K562 (cell line): ENCODE data around the gene EBNA1BP2. TPM values are rescaled to one million over a fixed set of nuclear protein-coding genes. Genes with fewer than 3 reads are reported as not detected.

Source experiments
- E2F4 ChIP-seq: sonication (generic); formaldehyde crosslinking; IDR thresholded peaks from 2 replicates; pipeline ENCODE4 v1.8.0; 2022; ENCODE audit warnings: mild to moderate bottlenecking, low read depth, missing genetic modification reagents
- E2F8 ChIP-seq: fragments of 450-650 bp; IDR thresholded peaks from 2 replicates; pipeline ENCODE4 v1.7.1; 2018; ENCODE audit warnings: mild to moderate bottlenecking, low read depth; ENCODE audit not compliant: partially characterized antibody
- ETV6 ChIP-seq, 3 experiments: fragments of 150-350 bp in 1 of 3; sonication (generic) in 1 of 3; formaldehyde crosslinking in 1 of 3; IDR thresholded peaks; 2 replicates each; pipeline versions ENCODE4 v1.6.1 to v1.8.0; 2014 to 2022; ENCODE audit warnings: borderline replicate concordance in 2 of 3, low read depth in 2 of 3, antibody characterized with exemption in 1 of 3, low read length in 1 of 3, mild to moderate bottlenecking in 1 of 3, missing genetic modification reagents in 1 of 3
- FOXP1 ChIP-seq: sonication (generic); formaldehyde crosslinking; IDR thresholded peaks from 2 replicates; pipeline ENCODE4 v1.8.0; 2022; ENCODE audit warnings: mild to moderate bottlenecking, missing genetic modification reagents
- GATA2 ChIP-seq: sonication (generic); formaldehyde crosslinking; IDR thresholded peaks from 2 replicates; pipeline ENCODE4 v1.4.0; 2020; ENCODE audit warnings: mild to moderate bottlenecking, missing genetic modification reagents
- KDM1A ChIP-seq, 2 experiments: fragments of 450-650 bp; IDR thresholded peaks; 2 replicates each; pipeline ENCODE4 v1.6.1; 2016; ENCODE audit warnings: mild to moderate bottlenecking in 2 of 2
- KDM5B ChIP-seq: fragments of 200-600 bp; sonication (generic); IDR thresholded peaks from 2 replicates; pipeline ENCODE4 v1.6.1; 2012; ENCODE audit warnings: low read depth, mild to moderate bottlenecking, moderate library complexity, low read length, control low read depth, inconsistent platforms; ENCODE audit not compliant: insufficient replicate concordance
- PTRF ChIP-seq: fragments of 450-650 bp; IDR thresholded peaks from 2 replicates; pipeline ENCODE4 v1.6.1; 2016; ENCODE audit warnings: mild to moderate bottlenecking, missing genetic modification characterization, missing compliant biosample characterization
- ZNF224 ChIP-seq: sonication (generic); formaldehyde crosslinking; IDR thresholded peaks from 2 replicates; pipeline ENCODE4 v1.8.0; 2022; ENCODE audit warnings: mild to moderate bottlenecking, missing genetic modification reagents
- ZNF766 ChIP-seq: fragments of 200-800 bp; sonication (Bioruptor generic); conservative IDR thresholded peaks from 2 replicates; pipeline ENCODE4 v1.6.1; 2016; ENCODE audit warnings: missing genetic modification characterization, missing compliant biosample characterization
- polyA plus RNA-seq, 8 experiments: library from polyadenylated mRNA; depleted of rRNA in 4 of 8; stranded (reverse) in 5 of 8; unstranded in 3 of 8; fragments of >200 nt; fragmentation: Nextera tagmentation in 2 of 8; fragmentation: Illumina TruSeq in 1 of 8; extraction: Ambion mirVana in 2 of 8; extraction: Trizol in 1 of 8; gene quantifications; 2 replicates each; pipeline versions ENCODE4 v1.2.1 to v1.2.3, GENCODE V29; 2011 to 2014; ENCODE audit warnings: inconsistent platforms in 1 of 8, missing spikeins in 1 of 8
- total RNA-seq, 7 experiments: library from RNA; depleted of rRNA in 6 of 7; stranded (reverse); fragments of >200 nt in 6 of 7; fragmentation: Illumina TruSeq in 2 of 7; extraction: Trizol in 2 of 7; gene quantifications; 2 replicates each; pipeline versions ENCODE4 v1.2.1 to v1.2.3, GENCODE V29; 2011 to 2021; ENCODE audit warnings: low replicate concordance in 1 of 7
- TF ChIP-seq, protein P1 (sequence below), 2 experiments: fragments of 450-650 bp in 1 of 2; sonication (generic) in 1 of 2; formaldehyde crosslinking in 1 of 2; IDR thresholded peaks; 2 replicates each; pipeline versions ENCODE4 v1.7.1 to v1.9.0; 2016 to 2022; ENCODE audit warnings: inconsistent platforms in 1 of 2, mild to moderate bottlenecking in 1 of 2, missing genetic modification reagents in 1 of 2
- TF ChIP-seq, protein P2 (sequence below): sonication (generic); IDR thresholded peaks from 2 replicates; pipeline ENCODE4 v1.6.1; 2016

EBNA1BP2 gene
- total and polyA plus RNA-seq, 9 of the 15 experiments (the other 6 are each of a cell fraction or from before 2014, with no cell fraction given): 95.2 to 349 (median 249) TPM

GRCh38 chr1:43172527-43172972 lies 460 bp upstream of the EBNA1BP2 start (continued):
- TF ChIP-seq ZNF766 (no peak), PTRF (tag) (0 out of 2 replicates have a peak, but pooled peaks have one; percentile 33), ETV6 (IDR thresholded peaks at IDR 0.05; ENCODE audit: borderline replicate concordance in 1 of 2, low read depth in 2 of 2, low read length in 1 of 2) (no peak), ETV6 (CRISPR knock-in tag; IDR thresholded peaks at IDR 0.05; ENCODE audit: borderline replicate concordance) (peak; percentile 80; the same call in 1 of the 2 replicates), KDM5B (no peak), E2F8 (peak; percentile 92), E2F4 (CRISPR knock-in tag) (peak; percentile 82; the same call in 1 of the 2 replicates), FOXP1 (peak; percentile 97), GATA2 (CRISPR knock-in tag) (peak; percentile 39; the same call in 1 of the 2 replicates), KDM1A (IDR thresholded peaks at IDR 0.05) (no peak), ZNF224 (CRISPR knock-in tag) (peak; percentile 77; the same call in 1 of the 2 replicates)
- TF ChIP-seq, protein P1, sequence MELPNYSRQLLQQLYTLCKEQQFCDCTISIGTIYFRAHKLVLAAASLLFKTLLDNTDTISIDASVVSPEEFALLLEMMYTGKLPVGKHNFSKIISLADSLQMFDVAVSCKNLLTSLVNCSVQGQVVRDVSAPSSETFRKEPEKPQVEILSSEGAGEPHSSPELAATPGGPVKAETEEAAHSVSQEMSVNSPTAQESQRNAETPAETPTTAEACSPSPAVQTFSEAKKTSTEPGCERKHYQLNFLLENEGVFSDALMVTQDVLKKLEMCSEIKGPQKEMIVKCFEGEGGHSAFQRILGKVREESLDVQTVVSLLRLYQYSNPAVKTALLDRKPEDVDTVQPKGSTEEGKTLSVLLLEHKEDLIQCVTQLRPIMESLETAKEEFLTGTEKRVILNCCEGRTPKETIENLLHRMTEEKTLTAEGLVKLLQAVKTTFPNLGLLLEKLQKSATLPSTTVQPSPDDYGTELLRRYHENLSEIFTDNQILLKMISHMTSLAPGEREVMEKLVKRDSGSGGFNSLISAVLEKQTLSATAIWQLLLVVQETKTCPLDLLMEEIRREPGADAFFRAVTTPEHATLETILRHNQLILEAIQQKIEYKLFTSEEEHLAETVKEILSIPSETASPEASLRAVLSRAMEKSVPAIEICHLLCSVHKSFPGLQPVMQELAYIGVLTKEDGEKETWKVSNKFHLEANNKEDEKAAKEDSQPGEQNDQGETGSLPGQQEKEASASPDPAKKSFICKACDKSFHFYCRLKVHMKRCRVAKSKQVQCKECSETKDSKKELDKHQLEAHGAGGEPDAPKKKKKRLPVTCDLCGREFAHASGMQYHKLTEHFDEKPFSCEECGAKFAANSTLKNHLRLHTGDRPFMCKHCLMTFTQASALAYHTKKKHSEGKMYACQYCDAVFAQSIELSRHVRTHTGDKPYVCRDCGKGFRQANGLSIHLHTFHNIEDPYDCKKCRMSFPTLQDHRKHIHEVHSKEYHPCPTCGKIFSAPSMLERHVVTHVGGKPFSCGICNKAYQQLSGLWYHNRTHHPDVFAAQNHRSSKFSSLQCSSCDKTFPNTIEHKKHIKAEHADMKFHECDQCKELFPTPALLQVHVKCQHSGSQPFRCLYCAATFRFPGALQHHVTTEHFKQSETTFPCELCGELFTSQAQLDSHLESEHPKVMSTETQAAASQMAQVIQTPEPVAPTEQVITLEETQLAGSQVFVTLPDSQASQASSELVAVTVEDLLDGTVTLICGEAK (IDR thresholded peaks at IDR 0.05): no peak
- TF ChIP-seq, protein P1 (CRISPR knock-in tag; IDR thresholded peaks at IDR 0.05): peak; percentile 47; the same call in 1 of the 2 replicates
- TF ChIP-seq, protein P2, sequence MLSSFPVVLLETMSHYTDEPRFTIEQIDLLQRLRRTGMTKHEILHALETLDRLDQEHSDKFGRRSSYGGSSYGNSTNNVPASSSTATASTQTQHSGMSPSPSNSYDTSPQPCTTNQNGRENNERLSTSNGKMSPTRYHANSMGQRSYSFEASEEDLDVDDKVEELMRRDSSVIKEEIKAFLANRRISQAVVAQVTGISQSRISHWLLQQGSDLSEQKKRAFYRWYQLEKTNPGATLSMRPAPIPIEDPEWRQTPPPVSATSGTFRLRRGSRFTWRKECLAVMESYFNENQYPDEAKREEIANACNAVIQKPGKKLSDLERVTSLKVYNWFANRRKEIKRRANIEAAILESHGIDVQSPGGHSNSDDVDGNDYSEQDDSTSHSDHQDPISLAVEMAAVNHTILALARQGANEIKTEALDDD: no peak
